Retinal pigment epithelial cell (primary cell): Measurements from ENCODE around the gene ACY1.

ENCODE experiments used
- DNase-seq: peaks from one replicate; pipeline ENCODE4 v3.0.0-alpha.2; 2010; ENCODE audit warnings: low read depth
- H3K4me3 ChIP-seq: 2 replicates; pipeline ENCODE4 v1.5.1; 2011; ENCODE audit warnings: mild to moderate bottlenecking, low read length, control low read depth, moderate library complexity
- TF ChIP-seq, protein P1 (sequence below): conservative IDR thresholded peaks from 2 replicates; pipeline ENCODE4 v1.5.1; 2011; ENCODE audit warnings: low read depth, low read length, control low read depth, inconsistent platforms

ACY1 gene

DNA sequence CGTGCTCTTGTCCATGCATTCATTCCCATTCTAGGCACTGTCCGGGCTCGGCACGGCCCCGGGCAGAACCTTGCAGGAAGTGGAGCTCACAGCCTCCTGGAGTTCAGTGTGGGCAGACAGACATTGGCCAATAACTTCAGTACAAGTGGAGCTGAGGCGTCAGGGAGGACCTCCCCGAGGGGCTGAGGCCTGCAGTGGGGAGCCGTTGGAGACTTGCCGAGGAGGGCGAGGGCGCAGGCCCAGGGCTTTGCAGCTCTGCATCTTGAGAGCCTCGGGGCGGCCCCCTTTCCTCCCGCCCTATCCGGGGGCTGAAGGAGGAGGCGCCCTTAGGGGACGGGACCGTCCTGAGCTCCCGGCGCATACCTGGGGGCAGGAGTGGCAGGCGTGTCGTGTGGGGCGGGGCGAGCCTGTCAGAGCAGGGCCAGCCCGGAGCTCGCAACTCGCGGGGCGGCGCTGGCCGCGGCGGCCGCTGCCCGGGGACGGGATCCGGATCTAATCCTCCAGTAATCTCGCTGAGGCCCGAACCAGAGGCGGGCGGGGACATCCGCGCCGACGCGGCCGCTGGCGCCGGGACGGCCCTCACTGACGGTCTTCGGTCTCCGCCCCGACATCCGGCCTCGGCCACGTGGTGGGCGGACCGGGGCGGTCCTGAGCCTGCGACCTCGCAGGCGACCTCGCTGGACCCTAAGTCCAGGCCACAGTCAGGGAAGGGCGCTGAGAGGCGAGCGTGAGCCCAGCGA lies at the start of gene ACY1:
ACY1 (plus strand) TSS at position 698 of the 740 bp plus-strand sequence. CDS start 530 bp downstream, outside the sequence.
- H3K4me3 ChIP-seq: peak within 1 kb of the TSS; percentile 49
- TF ChIP-seq, protein P1, sequence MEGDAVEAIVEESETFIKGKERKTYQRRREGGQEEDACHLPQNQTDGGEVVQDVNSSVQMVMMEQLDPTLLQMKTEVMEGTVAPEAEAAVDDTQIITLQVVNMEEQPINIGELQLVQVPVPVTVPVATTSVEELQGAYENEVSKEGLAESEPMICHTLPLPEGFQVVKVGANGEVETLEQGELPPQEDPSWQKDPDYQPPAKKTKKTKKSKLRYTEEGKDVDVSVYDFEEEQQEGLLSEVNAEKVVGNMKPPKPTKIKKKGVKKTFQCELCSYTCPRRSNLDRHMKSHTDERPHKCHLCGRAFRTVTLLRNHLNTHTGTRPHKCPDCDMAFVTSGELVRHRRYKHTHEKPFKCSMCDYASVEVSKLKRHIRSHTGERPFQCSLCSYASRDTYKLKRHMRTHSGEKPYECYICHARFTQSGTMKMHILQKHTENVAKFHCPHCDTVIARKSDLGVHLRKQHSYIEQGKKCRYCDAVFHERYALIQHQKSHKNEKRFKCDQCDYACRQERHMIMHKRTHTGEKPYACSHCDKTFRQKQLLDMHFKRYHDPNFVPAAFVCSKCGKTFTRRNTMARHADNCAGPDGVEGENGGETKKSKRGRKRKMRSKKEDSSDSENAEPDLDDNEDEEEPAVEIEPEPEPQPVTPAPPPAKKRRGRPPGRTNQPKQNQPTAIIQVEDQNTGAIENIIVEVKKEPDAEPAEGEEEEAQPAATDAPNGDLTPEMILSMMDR: no peak
- DNase-seq: peak; percentile 78

DNA sequence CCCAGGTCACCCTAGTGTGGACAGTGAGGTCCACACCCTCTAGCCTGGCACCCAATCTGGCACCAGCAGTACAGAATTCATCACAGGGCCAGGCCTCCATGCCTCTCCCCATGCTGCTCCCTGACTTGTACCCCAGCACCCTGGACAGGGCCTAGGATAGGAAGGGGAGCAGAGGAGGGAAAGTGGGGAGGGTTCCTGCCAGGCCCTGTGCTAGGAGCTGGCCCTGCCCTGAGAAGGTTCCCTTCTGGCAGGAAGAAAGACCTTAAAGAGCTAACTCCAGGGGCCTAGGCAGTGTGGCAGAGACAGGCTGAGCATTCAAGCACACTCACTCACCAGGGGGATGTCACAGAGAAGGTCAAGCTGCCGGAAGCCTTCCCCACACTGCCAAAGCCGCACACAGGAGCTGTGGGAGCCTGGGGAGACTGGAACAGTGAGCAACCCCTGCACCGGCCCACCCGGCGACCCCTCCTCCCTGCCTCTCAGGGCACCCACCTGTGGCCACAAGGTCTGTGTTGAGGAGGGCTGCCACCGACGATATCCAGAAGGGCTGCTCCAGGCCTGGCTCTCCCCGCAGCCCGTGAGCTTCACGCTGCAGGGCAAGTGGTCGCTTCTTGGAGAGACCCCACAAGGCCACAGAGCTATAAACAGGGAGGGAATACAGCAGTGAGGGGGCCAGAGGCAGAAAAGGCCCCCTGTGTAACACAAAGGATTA lies 49.0 kb upstream of the ACY1 start:
- DNase-seq: no peak
- TF ChIP-seq, protein P1: no peak
- no peak overlapping the region for H3K4me3 ChIP-seq

DNA sequence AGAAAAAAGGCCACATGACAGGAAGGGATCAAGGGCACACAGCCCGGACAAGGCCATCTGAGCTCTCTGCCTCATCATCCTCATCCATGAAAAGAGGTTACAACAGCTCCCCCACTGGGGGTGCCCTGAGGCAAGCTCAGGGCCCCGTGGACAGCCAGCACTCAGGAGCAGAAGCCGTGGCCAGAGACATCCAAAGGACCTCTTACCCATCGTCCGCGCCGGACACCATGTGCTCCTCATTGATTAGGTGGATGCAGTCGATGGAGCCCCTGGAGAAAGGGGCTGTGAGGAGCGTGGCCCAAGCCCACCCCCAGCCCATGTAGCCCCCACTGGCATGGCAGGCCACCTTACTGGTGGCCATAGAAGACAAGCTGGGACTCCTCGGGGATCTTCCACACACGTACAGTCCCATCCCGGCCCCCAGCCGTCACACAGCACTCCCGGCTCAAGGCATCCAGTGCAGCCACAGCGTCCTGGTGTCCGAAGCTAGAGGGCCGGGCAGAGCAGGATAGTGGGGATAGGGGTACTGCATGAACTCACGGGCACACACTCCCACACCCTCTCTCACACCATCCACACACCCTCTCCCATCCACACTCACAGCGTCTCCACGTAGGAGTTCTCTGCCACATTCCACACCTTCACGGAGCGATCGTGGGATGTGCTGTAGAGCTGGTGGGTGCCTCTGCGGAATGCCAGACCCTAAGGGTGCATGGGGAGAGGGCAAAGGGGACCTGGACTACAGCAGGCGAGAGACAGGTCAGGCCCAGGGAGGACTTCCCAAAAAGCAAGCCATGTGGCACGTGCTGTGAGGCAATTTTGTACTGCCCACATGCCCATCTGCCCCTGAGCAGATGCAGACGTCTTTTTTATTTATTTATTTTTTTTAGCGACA lies 48.1 kb upstream of the ACY1 start:
- no peak for DNase-seq
- TF ChIP-seq, protein P1: no peak

DNA sequence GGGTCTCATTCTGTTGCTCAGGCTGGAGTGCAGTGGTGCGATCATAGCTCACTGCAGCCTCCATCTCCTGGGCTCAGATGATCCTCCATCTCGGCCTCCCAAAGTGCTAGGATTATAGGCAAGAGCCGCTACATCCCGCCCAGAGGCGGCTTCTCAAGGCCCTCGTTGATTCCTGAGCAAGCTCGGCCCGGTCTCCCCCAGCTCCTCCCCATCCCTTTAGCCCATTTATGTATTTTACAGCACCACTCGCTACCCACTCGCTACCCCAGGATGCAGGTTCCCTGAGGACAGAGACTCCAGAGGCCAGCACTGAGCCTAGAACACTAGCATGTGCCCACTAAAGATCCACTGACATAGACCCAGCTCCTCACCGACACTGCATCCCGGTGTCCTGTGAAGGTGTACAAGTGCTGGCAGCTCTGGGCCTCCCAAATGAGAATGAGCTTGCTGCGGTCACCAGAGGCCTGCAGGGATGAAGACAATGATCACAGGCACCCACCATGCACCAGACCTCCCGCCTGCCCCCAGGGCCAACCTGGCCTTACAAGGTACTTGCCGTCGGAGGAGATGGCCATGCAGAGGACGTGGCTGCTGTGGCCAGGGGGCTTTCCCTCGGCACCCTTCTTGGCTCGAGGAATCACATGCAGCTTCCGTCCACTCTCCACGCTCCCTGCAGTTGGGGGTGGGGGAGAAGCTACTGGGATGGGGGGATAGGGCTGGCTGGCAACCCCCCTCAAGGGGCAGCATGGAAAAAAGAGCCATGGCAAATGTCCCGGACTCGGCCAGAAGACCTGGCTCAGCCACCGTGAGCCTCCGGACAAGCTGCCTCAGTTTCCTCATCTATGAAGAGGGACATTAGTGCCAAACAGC lies 47.2 kb upstream of the ACY1 start:
- no peak for DNase-seq
- TF ChIP-seq, protein P1: no peak
- H3K4me3 ChIP-seq: no peak overlapping the region

More for the DNA sequence above, 48.1 kb upstream of the ACY1 start:
- H3K4me3 ChIP-seq: no peak overlapping the region

DNA sequence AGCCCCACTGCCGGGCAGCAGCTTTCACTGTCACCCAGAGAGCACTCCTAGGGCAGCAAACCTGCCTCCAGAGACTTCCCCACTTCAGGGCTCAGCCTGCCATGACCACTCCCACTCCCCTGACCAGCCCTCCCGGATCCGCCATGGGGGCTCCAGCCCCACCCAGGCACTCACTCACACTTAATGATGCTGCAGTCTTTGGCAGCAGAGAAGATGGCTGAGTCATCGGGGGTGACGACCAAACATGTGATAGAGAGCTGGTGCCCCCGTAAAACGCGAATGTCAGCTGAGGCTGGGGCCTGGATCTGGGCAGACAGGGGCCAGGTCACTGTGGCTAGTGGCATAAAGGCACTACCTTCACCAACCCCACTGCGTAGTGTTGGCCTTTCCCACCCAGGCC lies 46.3 kb upstream of the ACY1 start:
- no peak for DNase-seq
- TF ChIP-seq, protein P1: no peak
- no peak overlapping the region for H3K4me3 ChIP-seq

- TF ChIP-seq, protein P1: no peak
- no peak overlapping the region for H3K4me3 ChIP-seq
- DNase-seq: no peak
Measured at GRCh38 chr3:51937611-51938450, 45.5 kb upstream of the ACY1 start.
